Esophagus muscularis mucosa (tissue), 4 donors: ENCODE measurements around the gene PRKACA.

Experiments used
- CTCF ChIP-seq, 3 experiments: fragments of 200-600 bp in 2 of 3; fragments of 450-650 bp in 1 of 3; sonication (generic) in 2 of 3; IDR thresholded peaks; one replicate each; pipeline ENCODE4 v1.5.1; 2017 to 2019; ENCODE audit warnings: antibody characterized with exemption in 3 of 3, mild to moderate bottlenecking in 2 of 3, moderate library complexity in 1 of 3
- EP300 ChIP-seq: sonication (generic); formaldehyde crosslinking; IDR thresholded peaks from one replicate; pipeline ENCODE4 v1.6.1; 2017; ENCODE audit warnings: antibody characterized with exemption
- POLR2A ChIP-seq: fragments of 450-650 bp; IDR thresholded peaks from one replicate; pipeline ENCODE4 v1.6.1; 2017; ENCODE audit warnings: antibody characterized with exemption, moderate library complexity, mild to moderate bottlenecking, low read depth
- POLR2AphosphoS5 ChIP-seq, 2 donors: sonication (generic); formaldehyde crosslinking; IDR thresholded peaks; one replicate each; pipeline ENCODE4 v1.6.1; 2017; ENCODE audit warnings: antibody characterized with exemption in 2 of 2

- no peak for TF ChIP-seq POLR2A
- no peak for TF ChIP-seq CTCF (IDR thresholded peaks at IDR 0.05)
- TF ChIP-seq POLR2AphosphoS5 (IDR thresholded peaks at IDR 0.05): no peak
- no peak for TF ChIP-seq EP300
Measured at GRCh38 chr19:14146789-14147216, 29.2 kb upstream of the PRKACA start.
